GM19351 (cell line): ENCODE results near the gene CHP2.
"Not testable (repeated sequence)": the region's sequence is repeated elsewhere in the genome, so short reads cannot be mapped to it uniquely, and the experiment has no call there.

Source experiments
- ATAC-seq: cut with Tn5 transposase; IDR thresholded peaks from one replicate; pipeline ENCODE4 v1.9.1; 2021; ENCODE audit warnings: mild to moderate bottlenecking, moderate library complexity; ENCODE audit not compliant: unreplicated experiment

Gene CHP2

DNA sequence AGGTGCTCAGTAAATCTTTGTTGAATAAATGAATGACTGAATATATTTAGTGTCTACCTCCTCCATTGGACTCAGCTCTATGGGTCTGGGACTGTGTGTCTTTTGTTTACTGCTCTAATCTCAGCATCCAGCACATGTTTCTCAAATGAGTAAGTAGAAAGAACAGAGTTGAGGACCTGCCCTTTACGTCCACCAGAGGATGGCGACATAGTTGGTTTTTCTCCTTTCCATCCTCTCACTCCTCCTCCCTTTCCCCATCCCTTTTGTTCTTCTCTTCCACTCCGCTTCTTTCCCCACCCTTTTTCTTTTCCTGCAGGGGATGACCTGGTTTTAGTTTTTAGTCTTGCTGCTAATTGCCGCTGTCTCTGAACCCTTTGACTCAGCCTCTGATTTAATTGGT lies 12.1 kb upstream of the CHP2 start:
- no peak for ATAC-seq

DNA sequence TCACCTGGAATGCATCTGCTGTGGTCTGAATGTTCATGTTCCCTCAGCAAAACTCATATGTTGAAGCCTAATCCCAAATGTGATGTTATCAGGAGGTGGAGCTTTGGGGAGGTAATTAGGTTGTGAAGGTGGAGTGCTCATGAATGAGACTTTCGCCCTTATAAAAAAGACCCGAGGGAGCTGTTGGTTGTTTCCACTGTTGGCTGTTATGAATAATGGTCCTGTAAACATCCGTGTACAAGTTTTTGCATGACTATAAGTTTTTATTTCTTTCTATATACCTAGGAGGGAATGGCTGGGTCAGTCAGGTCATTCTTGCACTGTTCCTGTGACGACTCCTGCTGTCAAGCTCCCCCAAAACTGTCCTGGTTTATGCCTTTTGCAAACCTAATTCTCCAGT lies 9.6 kb upstream of the CHP2 start:
- no peak for ATAC-seq

GRCh38 chr16:23748630-23749029 lies 6.2 kb upstream of the CHP2 start:
- no peak for ATAC-seq

DNA sequence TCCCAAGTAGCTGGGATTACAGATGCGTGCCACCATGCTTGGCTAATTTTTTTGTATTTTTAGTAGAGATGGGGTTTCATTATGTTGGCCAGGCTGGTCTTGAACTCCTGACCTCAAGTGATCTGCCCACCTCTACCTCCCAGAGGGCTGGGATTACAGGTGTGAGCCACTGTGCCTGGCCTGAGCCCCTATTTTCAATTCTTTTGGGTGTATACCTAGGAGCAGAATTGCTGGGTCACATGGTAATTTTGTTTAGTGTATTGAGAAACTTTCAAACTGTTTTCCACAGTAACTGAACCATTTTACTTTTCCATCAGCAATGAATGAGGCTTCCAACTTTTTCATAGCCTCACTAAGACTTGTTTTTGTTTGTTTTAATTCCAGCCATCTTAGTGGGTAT lies 3.8 kb upstream of the CHP2 start:
- not testable (repeated sequence) for ATAC-seq

DNA sequence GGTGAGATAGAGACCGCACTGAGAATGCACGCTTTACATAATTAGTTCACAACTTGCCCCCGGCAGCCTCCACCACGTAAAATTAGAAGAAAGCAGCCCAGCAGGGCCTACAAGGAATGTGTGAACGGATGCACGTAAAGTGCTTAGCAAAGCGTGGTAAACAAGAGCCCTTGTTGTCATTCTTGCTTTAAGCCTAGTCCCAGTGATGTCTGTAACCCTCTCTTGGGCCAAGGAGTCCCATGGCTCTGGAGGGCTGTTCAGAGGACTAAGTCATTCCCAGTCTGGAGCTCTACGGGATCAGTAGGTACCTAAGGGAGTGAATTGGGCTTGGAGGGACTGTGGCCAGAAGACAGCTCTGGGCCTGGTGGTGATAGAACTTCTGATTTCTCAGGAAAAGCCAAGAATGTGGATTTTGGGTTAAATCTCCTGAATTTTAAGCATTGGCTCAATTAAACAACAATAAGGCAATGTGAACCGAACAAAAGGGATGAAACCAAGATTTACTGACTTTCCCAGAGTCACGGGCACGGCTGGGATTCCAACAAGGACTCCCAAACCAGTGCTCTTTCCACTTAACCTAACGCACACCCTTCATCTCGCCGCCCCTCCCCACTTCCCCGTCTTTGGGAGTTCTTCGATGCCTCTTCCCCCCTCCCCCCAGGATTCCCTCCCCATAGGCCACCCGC lies 775 bp upstream of the CHP2 start:
- no peak for ATAC-seq

GRCh38 chr16:23755484-23755809 lies 621 bp downstream of the CHP2 start:
- no peak for ATAC-seq

DNA sequence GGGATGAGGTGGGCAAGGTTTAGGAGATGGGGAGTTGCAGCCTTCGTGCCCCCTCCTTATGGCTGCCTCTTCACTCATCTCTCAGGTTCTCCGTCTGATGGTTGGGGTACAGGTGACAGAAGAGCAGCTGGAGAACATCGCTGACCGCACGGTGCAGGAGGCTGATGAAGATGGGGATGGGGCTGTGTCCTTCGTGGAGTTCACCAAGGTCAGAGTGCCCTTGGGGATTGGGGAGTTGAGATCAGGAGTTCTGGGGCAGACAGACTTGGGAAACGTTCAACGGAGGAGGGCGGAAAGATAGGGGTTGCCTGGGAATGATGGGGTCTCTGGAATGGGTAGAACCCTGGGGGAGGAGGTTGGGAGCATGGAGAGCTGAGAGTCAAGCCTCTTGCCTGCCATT lies 2.3 kb downstream of the CHP2 start:
- ATAC-seq: no peak

DNA sequence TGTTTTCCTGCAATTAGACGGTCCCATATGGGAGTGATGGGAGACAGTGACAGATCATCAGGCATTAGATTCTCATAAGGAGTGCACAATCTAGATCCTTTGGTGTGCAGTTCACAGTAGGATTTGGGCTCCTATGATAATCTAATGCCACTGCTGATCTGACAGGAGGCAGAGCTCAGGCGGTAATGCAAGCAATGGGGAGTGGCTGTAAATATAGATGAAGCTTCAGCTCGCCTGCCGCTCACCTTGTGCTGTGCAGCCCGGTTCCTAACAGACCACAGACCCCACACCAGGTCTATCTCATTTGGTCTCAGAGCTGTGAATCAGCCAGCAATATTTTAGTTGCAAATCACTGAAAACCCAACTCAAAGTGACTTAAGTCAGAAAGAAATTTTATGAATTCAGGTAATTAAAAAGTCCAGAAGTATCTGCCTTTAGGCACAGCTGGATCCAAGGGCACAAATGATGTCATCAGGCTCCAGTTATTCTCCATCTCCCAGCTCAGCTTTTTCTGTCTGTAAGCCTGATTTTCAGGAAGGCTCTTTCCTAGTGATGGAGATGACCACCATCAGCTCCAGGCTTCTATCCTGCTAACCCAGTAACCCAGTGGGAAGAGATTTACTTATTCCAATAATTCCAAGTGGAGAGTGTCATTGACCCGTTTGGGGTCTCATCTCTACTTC lies 3.3 kb downstream of the CHP2 start:
- ATAC-seq: no peak

GRCh38 chr16:23765933-23766332 lies 11.1 kb downstream of the CHP2 start:
- ATAC-seq: no peak

GRCh38 chr16:23768581-23768980 lies 13.8 kb downstream of the CHP2 start:
- ATAC-seq: no peak

DNA sequence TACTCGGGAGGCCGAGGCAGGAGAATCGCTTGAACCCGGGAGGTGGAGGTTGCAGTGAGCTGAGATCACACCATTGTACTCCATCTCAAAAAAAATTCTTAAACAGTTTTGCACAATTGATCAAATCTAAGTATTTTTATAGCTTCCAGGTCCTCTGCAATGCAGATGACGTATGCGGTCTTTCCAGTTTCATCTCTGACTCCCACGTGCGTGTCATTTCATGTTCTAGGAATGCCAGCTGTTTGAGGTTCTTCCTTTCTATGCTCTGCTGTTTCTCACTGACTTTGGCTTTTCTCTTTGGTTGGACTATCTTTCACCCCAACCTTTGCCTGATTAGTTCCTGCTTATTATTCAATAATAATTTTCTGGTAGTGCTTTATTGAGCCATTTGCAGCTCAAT lies 16.2 kb downstream of the CHP2 start:
- no peak for ATAC-seq

- ATAC-seq: no peak
These were observed 16.8 kb downstream of the CHP2 start for GRCh38 chr16:23771642-23772041.

- ATAC-seq: no peak
These were observed 18.5 kb downstream of the CHP2 start for GRCh38 chr16:23773339-23773738.

DNA sequence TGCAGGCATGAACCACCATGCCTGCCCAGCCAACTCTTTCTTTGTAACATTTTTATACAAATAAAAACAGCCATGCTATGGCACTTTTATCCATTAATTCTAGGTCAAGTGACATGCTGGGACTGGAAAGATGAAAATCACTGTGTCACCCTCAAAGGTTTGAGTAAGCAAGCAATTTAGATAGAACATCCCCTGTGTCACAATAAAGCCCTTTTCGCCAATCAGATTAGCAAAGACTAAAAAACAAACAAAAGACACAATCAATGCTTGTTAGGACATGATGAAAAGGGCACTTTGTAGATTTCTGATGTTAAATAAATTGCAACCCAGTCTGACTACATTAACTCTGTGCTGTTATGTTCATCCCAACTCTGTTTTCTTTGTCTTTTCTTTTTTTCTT lies 26.4 kb downstream of the CHP2 start:
- no peak for ATAC-seq

GRCh38 chr16:23784811-23785447 lies 30.1 kb downstream of the CHP2 start:
- no peak for ATAC-seq

GRCh38 chr16:23785842-23786241 lies 31.0 kb downstream of the CHP2 start:
- ATAC-seq: no peak

DNA sequence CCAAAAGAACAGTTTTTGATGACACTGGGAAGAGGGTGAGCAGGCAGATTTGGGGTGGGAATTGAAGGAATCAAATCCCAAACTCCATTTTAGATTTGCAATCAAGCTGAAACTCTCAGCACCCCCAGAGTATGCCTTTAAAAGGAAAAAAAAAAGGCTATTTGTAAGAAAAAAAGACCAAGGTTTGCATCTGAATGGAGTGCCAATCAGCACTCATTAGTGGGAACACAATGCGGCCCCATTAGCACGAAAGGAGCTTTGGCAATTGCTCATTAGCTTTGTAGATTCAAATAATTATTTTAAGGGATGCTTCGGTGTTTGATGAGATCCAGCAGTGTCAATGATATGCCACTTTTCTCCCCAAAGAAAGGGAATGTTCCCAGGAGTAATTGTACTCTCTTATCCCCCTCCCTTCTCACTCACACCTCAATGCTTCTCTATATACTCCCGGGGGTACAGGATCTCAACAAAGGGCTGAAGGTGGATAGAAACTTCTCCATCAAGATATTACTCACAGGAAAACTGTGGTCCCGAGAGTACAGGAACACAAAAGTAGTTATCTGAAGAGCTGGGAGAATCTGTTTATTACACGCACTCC lies 32.2 kb downstream of the CHP2 start:
- no peak for ATAC-seq

DNA sequence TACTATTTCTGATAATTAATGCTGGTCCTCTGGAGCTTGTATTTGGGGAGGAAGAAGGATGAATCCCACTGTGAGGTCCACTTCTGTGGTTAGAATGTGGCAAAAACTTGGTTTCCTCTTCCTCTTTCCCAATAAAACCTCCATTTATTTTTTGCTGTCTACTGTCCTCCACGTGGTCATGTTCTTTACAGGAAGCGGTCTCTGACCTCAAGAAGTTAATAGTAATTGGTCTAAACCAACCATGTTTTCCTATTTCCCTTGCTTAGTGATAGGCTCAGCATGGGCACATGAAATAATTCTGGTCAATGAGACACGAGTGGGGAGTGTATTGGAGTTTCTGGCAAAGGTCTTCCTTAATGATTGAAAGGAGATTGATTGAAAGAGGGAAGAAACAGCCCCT lies 33.9 kb downstream of the CHP2 start:
- no peak for ATAC-seq

- no peak for ATAC-seq
These were observed 40.6 kb downstream of the CHP2 start for GRCh38 chr16:23795378-23795777.

GRCh38 chr16:23796941-23797340 lies 42.1 kb downstream of the CHP2 start:
- ATAC-seq: no peak

DNA sequence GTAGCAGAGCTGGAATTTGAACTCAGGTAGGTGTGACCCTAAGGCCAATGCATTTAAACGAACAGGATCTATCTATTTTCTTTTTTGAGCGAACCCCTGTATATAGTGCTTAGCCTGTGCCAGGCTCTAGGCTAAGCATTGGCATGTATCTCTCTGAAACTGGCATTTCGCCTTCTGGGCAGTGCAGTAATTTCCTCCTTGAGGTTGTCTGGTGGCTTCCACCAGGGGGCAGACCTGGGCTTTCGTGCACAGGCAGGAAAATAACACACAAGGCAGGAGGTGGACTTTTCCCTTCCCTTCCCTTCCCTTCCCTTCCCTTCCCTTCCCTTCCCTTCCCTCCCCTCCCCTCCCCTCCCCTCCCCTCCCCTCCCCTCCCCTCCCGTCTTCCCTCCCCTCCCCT lies 46.6 kb downstream of the CHP2 start:
- ATAC-seq: no peak

DNA sequence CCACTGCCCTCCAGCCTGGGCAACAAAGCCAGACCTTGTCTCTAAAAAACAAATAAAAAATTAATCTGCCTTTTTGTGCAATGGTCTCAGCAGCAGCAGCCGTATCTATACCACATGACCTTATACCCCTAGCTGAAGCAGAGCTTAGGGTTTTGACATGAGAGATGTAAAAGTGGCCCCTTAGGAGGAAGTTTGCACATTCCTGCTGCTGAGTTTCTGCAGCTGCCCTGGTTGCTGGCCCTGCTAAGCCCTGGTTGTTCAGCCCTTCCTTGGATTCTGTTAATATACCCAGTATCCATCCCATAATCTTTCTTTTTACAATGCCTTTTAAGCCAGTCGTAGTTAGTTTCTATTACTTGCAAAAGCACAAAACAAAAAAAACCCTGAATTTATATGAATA lies 48.0 kb downstream of the CHP2 start:
- ATAC-seq: no peak
